ENCODE measurements around the gene VSX1.

GRCh38 chr20:25042531-25043498 lies 39.1 kb downstream of the VSX1 start:
- TF ChIP-seq, protein P1, sequence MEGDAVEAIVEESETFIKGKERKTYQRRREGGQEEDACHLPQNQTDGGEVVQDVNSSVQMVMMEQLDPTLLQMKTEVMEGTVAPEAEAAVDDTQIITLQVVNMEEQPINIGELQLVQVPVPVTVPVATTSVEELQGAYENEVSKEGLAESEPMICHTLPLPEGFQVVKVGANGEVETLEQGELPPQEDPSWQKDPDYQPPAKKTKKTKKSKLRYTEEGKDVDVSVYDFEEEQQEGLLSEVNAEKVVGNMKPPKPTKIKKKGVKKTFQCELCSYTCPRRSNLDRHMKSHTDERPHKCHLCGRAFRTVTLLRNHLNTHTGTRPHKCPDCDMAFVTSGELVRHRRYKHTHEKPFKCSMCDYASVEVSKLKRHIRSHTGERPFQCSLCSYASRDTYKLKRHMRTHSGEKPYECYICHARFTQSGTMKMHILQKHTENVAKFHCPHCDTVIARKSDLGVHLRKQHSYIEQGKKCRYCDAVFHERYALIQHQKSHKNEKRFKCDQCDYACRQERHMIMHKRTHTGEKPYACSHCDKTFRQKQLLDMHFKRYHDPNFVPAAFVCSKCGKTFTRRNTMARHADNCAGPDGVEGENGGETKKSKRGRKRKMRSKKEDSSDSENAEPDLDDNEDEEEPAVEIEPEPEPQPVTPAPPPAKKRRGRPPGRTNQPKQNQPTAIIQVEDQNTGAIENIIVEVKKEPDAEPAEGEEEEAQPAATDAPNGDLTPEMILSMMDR (IDR thresholded peaks at IDR 0.05), result no peak
- no peak for TF ChIP-seq POLR2A (IDR thresholded peaks at IDR 0.05)

Measured in sigmoid colon (tissue), 3 donors.